Measurements from ENCODE around the gene PILRA. TPM values are rescaled to one million over a fixed set of nuclear protein-coding genes. Genes with fewer than 3 reads are reported as not detected.
"Not testable (repeated sequence)": the region's sequence is repeated elsewhere in the genome, so short reads cannot be mapped to it uniquely, and the experiment has no call there.

Gene PILRA
- total RNA-seq, 1 donor: 0.27 TPM

DNA sequence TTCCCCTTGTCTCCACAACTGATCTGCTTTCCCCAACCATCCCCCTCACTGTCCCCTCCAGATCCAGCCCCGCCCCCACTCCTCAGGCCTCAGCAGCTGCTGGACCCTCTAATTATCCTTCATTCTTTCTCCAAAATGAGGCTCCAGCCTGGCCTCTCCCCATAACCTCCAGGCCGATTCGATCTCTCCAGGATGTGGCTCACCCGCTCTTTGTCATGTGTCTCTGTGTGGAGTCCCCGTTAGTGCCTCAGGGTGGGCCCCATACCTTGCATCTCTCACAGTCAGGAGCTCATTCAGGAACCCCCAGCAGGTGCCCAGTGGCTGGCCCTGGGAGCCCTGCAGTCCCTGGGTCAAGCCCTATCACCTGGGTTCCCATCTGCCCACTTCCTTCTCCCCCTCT is 1.3 kb downstream of the PILRA start:
- no peak overlapping the region for H3K4me3 ChIP-seq (ENCODE audit: low read depth, low read length)
- TF ChIP-seq, protein P1, sequence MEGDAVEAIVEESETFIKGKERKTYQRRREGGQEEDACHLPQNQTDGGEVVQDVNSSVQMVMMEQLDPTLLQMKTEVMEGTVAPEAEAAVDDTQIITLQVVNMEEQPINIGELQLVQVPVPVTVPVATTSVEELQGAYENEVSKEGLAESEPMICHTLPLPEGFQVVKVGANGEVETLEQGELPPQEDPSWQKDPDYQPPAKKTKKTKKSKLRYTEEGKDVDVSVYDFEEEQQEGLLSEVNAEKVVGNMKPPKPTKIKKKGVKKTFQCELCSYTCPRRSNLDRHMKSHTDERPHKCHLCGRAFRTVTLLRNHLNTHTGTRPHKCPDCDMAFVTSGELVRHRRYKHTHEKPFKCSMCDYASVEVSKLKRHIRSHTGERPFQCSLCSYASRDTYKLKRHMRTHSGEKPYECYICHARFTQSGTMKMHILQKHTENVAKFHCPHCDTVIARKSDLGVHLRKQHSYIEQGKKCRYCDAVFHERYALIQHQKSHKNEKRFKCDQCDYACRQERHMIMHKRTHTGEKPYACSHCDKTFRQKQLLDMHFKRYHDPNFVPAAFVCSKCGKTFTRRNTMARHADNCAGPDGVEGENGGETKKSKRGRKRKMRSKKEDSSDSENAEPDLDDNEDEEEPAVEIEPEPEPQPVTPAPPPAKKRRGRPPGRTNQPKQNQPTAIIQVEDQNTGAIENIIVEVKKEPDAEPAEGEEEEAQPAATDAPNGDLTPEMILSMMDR (IDR thresholded peaks at IDR 0.05; ENCODE audit: insufficient read depth, low read length): no peak
- no peak for DNase-seq (ENCODE audit: low read depth)

DNA sequence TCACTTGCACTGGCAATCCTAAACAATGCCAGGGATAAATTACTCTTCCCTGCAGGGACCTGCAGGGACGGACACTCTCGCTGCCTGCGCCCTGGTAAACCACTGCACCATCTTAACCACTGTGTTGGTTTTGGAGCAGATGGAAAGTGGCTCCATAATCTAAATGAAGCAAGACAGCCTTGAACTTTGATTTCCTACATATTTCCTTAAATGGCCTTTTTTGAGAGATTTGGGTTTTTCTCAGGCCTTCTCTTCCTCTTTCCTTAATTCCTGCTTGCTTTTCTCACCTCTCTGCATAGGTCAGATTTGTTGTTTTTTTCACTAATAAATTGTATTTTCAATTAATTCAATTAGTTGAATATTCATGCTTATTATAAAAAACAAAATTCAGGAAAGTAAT is 2.8 kb downstream of the PILRA start:
- no peak overlapping the region for H3K4me3 ChIP-seq (ENCODE audit: low read depth, low read length)
- no peak for DNase-seq (ENCODE audit: low read depth)
- TF ChIP-seq, protein P1 (IDR thresholded peaks at IDR 0.05; ENCODE audit: insufficient read depth, low read length): no peak

DNA sequence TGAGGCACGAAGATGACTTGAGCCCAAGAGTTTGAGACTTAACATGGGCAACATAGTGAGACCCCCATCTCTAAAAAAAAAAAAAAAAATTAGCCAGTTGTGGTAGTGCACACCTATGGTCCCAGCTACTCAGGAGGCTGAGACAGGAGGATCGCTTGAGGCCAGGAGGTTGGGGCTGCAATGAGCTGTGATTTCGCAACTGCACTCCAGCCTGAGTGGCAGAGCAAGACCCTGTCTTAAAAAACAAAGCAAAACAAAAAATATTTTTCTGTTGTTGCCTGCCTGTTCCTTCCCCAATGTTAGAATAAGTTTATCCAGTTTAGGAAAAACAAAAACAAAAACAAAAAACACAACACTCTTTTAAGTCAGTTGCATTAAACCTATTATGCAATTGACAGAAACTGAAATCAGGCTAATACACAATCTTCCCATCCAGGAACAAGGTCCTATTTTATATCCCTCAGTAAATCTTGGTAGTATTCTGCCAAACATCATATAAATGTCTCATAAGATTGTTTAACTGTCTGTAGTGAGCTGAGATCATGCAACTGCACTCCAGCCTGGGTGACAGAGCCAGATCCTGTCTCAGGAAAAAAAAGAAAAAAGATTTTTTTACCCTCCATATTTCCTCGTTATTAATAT is 4.9 kb downstream of the PILRA start:
- no peak overlapping the region for H3K4me3 ChIP-seq (ENCODE audit: low read depth, low read length)
- TF ChIP-seq, protein P1 (IDR thresholded peaks at IDR 0.05; ENCODE audit: insufficient read depth, low read length): no peak
- no peak for DNase-seq (ENCODE audit: low read depth)

DNA sequence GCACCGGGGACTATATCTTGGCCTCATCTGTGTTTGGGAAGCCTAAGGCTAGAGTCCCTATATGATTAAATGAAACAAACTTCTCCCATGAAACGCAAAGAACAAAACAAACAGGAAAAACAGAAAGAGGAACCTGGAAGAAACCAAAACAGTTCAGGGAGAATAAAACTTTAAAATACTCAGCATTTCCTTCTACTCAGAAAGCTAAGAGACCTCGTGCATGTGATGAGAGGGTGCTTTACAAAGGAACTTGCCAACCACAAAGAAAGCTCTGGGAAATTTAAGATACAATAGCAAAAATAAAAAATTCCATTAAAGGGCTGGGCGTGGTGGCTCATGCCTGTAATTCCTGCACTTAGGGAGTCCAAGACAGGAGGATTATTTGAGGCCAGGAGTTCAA is 6.9 kb downstream of the PILRA start:
- TF ChIP-seq, protein P1 (IDR thresholded peaks at IDR 0.05; ENCODE audit: insufficient read depth, low read length): no peak
- no peak overlapping the region for H3K4me3 ChIP-seq (ENCODE audit: low read depth, low read length)
- DNase-seq (ENCODE audit: low read depth): no peak

DNA sequence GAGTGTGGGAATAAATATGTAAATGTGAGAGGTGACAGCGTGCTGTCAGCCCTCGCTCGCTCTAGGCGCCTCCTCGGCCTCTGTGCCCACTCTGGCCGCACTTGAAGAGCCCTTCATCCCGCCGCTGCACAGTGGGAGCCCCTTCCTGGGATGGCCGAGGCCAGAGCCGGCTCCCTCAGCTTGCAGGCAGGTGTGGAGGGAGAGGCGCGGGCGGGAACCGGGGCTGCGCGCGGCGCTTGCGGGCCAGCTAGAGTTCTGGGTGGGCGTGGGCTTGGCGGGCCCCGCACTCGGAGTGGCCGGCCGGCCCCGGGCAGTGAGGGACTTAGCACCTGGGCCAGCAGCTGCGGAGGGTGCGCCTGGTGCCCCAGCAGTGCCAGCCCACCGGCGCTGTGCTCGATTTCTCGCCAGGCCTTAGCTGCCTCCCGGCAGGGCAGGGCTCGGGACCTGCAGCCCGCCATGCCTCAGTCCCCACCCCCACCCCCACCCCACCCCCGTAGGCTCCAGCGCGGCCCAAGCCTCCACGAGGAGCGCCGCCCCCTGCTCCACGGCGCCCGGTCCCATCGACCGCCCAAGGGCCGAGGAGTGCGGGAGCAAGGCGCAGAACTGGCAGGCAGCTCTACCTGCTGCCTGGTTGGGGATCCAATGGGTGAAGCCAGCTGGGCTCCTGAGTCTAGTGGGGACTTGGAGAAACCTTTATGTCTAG is 8.4 kb downstream of the PILRA start:
- not testable (repeated sequence) for H3K4me3 ChIP-seq (ENCODE audit: low read depth, low read length); DNase-seq (ENCODE audit: low read depth)

DNA sequence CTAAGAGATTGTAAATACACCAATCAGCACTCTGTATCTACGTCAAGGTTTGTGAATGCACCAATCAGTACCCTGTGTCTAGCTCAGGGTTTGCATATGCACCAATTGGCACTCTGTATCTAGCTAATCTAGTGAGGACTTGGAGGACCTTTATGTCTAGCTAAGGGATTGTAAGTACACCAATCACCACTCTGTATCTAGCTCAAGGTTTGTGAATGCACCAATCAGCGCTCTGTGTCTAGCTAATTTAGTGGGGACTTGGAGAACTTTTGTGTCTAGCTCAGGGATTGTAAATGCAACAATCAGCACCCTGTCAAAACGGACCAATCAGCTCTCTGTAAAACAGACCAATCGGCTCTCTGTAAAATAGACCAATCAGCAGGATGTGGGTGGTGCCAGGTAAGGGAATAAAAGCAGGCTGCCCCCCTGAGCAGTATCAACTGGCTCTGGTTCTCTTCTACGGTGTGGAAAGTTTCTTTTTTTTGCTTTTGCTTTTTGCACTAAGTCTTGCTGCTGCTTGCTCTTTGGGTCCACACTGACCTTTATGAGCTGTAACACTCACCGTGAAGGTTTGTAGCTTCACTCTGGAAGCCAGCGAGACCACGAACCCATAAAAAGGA is 9.1 kb downstream of the PILRA start:
- not testable (repeated sequence) for DNase-seq (ENCODE audit: low read depth)

DNA sequence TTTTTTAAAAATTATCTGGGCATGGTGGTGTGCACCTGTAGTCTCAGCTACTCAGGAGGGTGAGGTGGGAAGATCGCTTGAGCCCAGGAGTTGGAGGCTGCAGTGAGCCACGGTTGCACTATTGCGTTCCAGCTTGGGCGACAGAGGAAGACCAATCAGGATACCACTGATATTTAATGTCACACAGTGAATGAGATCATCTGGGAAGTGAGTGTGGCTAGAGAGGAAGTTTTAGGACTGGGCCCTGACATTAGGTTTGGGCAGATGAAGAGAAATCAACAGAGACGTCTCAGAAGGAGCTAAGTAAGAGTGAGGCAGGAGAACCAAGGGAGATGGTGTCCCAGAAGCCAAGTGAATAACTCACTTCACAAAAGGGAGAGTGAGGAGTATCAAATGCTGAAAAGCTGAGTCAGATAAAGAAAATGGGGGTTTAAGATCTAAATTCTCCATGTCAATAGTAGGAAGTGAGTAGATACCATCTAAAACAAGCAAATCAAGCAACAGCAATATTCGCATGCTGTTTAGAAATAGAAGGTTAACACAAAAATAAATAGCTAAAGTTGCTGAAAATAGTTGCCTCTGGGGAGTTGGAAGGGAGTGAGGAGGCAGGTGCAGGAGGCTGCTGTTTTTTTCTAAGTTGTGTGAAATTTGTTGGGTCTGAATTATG is 11.5 kb downstream of the PILRA start:
- TF ChIP-seq, protein P1 (IDR thresholded peaks at IDR 0.05; ENCODE audit: insufficient read depth, low read length): no peak
- DNase-seq (ENCODE audit: low read depth): no peak

More for the DNA sequence above, 9.1 kb downstream of the PILRA start:
- H3K4me3 ChIP-seq (ENCODE audit: low read depth, low read length): not testable (repeated sequence)

More for the DNA sequence above, 11.5 kb downstream of the PILRA start:
- H3K4me3 ChIP-seq (ENCODE audit: low read depth, low read length): no peak overlapping the region

Data from fibroblast of the aortic adventitia (primary cell).